Epithelial cell of proximal tubule (primary cell): Measurements from ENCODE around the gene STX1A. TPM values are rescaled to one million over a fixed set of nuclear protein-coding genes. Genes with fewer than 3 reads are reported as not detected.

ENCODE experiments used
- DNase-seq: peaks from one replicate; pipeline ENCODE4 v3.0.0-alpha.2; 2011; ENCODE audit warnings: low read depth
- H3K4me3 ChIP-seq: 2 replicates; pipeline ENCODE4 v1.5.1; 2011; ENCODE audit warnings: low read depth, mild to moderate bottlenecking, low read length
- total RNA-seq: library from RNA; depleted of rRNA; stranded (reverse); fragments of >200 nt; gene quantifications from 2 replicates; pipeline ENCODE4 v1.2.3, GENCODE V29; 2015
- TF ChIP-seq, protein P1 (sequence below): conservative IDR thresholded peaks from 2 replicates; pipeline ENCODE4 v1.5.1; 2012; ENCODE audit warnings: low read depth, mild to moderate bottlenecking, low read length

Gene STX1A
- total RNA-seq, 1 donor from 2014 or later = 22.4 TPM

DNA sequence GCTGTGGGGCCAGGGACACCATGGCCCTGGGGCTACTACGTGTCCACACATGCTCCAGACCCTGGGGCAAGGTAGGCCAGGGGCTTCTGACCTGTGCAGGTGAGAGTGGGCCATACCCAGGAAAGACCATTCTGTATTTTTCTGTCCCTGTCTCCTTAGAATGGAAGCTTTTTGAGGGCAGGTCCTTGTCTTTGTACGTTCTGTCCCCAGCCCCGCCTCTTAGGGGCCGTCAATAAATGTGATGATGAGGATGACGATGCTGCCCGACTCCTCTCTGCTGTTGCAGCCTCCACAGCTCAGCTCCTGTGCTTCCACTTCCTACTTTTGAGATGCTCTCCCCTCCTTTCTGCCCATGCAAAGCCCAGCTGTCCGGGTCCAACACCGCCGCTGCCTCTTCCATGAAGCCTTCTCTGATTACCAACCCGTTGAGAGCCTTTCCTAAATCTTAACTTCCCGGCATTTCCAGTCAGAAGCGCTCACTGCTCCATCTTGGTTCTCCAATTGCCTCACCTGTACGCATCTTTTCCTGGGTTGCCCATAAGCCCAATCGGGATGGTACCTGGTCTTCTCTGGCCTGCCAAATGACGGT is 47.5 kb downstream of the STX1A start:
- TF ChIP-seq, protein P1, sequence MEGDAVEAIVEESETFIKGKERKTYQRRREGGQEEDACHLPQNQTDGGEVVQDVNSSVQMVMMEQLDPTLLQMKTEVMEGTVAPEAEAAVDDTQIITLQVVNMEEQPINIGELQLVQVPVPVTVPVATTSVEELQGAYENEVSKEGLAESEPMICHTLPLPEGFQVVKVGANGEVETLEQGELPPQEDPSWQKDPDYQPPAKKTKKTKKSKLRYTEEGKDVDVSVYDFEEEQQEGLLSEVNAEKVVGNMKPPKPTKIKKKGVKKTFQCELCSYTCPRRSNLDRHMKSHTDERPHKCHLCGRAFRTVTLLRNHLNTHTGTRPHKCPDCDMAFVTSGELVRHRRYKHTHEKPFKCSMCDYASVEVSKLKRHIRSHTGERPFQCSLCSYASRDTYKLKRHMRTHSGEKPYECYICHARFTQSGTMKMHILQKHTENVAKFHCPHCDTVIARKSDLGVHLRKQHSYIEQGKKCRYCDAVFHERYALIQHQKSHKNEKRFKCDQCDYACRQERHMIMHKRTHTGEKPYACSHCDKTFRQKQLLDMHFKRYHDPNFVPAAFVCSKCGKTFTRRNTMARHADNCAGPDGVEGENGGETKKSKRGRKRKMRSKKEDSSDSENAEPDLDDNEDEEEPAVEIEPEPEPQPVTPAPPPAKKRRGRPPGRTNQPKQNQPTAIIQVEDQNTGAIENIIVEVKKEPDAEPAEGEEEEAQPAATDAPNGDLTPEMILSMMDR = no peak
- H3K4me3 ChIP-seq = no peak overlapping the region
- DNase-seq = no peak

DNA sequence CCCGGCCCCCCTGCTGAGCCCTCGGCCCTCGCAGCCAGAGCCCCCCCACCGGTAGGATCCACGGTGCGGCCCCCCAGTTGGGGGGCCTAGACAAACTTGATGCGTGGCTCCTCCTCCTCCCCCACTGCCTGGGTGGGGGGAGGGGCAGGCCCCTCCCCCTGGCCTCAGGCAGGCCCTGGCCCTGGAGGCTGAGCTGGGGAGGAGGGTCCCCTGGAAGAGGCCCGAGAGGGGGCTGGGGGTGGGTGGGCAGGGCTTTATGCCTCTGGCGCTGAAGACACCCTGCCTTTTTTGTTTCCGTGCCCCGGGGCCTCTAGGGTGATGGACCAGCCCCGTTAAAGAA is 48.2 kb downstream of the STX1A start:
- no peak for DNase-seq
- TF ChIP-seq, protein P1 = no peak
- no peak overlapping the region for H3K4me3 ChIP-seq

DNA sequence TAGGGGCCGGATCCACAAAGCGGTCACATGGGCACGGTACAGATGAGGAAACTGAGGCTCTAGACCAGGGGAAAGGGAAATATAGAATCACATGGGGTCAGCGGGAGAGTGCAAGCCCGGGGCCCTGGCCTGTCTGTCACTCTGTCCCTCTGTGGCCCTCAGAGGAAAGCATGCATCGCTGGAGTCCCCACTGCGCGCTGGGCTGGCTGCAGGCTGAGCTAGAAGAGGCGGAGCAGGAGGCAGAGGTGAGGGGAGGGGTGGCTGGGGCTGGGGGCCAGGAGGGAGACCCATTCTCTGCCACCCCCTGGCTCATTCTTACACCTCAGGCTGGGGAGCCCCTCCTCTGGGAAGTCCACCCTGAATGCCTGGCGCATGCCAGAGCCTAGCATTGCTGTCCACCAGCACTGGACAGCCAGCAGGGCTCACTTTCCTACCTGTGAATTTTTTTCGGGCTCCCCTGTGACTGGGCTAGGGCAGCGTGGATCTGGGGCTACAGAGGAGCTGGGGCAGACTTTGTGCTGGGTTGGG is 49.5 kb downstream of the STX1A start:
- no peak for DNase-seq
- no peak overlapping the region for H3K4me3 ChIP-seq
- TF ChIP-seq, protein P1 = no peak

DNA sequence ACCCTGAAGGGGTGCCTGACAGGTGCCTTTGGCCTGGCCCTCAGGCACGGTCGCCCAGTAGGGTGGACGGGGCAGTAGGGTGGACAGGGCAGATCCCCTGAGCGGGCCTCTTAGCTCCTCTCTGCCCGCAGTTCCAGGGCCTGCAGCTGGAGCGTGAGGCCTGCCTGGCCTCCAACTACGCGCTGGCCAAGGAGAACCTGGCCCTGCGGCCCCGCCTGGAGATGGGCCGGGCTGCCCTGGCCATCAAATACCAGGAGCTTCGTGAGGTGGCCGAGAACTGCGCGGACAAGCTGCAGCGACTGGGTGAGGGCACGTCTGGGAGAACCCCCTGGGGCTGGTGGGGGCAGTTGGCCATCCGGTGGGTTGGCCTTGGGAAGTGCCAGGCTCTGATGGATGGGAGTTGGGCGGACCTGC is 50.2 kb downstream of the STX1A start:
- TF ChIP-seq, protein P1 = no peak
- no peak for DNase-seq
- peak overlapping the region; percentile 77 for H3K4me3 ChIP-seq

DNA sequence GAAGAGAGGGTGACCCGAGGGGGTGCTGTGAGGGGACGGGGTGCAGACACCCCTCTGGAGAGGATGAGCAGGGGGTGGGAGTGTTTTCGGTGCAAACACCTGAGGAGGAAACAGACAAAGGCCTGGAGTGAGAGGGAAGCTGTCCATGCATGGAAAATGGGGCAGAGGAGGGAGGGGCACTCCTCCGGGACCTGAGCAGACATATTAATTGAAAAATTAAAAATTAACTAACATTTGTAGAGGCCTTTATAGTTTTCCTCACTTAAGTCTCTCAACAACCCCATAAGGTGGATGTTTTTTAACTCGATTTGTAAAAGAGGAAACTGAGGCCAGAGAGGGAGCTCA is 50.6 kb downstream of the STX1A start:
- peak overlapping the region; percentile 77 for H3K4me3 ChIP-seq
- DNase-seq = no peak
- TF ChIP-seq, protein P1 = no peak

DNA sequence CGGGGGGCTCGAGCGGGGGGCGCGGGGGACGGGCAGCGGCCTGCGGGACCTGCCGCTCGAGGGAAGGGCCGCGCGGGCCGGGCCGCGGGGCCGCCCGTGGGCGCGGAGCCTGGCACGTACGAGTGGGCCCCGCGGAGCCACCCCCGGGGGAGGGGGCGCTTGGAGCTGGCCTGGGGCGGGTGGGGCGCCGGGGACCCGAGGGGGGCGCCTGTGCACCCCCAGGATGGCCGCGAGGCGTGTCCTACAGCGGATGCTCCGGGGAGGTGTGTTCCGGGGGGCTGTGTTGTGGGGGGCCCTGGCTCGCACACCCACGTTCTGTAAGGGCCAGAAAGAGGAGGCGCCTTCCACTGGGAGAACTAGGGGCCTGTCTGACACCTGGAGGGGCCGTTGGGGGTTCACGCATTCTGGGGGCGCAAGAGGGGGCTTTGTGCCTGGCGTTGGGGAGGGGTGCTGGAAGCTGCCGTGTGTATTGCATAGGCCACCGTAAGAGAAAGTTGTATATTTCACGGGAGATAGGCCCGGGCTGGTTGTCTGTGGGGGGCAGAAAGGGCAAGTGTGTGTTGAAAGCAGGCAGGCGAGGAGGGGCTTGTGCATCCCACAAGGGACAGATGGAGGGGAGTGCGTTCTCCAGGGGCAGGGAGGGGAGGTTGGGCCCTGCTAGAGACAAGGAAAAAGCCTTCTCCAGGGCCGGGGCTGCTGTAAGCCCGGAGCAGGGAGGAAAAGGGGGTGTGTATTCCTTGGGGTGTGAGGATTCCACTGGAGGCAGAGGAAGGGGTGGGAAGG is 51.2 kb downstream of the STX1A start:
- no peak for DNase-seq
- TF ChIP-seq, protein P1 = no peak
- peak overlapping the region; percentile 77 for H3K4me3 ChIP-seq
